HL-60 (cell line): ENCODE data around the gene ARID5B.

Source experiments
- DNase-seq, 2 experiments: peaks; one replicate each; pipeline ENCODE4 v3.0.0-alpha.2; 2010 to 2020; ENCODE audit warnings: low read depth in 1 of 2, low spot score in 1 of 2
- H3K27ac ChIP-seq: fragments of 250-450 bp; sonication (Bioruptor Pico); replicated peaks from 2 replicates; pipeline ENCODE4 v1.5.1; 2020; ENCODE audit warnings: mild to moderate bottlenecking, moderate library complexity
- H3K27me3 ChIP-seq: fragments of 250-450 bp; sonication (Bioruptor Pico); 2 replicates; pipeline ENCODE4 v1.5.1; 2021; ENCODE audit warnings: mild to moderate bottlenecking, moderate library complexity; ENCODE audit not compliant: insufficient read depth, poor library complexity, severe bottlenecking
- H3K4me3 ChIP-seq: replicated peaks from 2 replicates; pipeline ENCODE4 v1.5.1; 2011; ENCODE audit warnings: mild to moderate bottlenecking, control low read depth, low read length; ENCODE audit not compliant: insufficient read depth
- CTCF ChIP-seq: IDR thresholded peaks from one replicate; pipeline ENCODE4 v1.5.1; 2011; ENCODE audit warnings: low read length, control low read depth, inconsistent platforms; ENCODE audit not compliant: insufficient read depth
- GABPA ChIP-seq: IDR thresholded peaks from 2 replicates; pipeline ENCODE4 v1.6.1; 2012; ENCODE audit warnings: low read depth
- POLR2AphosphoS5 ChIP-seq: IDR thresholded peaks from 2 replicates; pipeline ENCODE4 v1.6.1; 2012; ENCODE audit warnings: low read depth
- REST ChIP-seq: IDR thresholded peaks from 2 replicates; pipeline ENCODE4 v1.6.1; 2012; ENCODE audit warnings: low read depth; ENCODE audit not compliant: insufficient replicate concordance
- SPI1 ChIP-seq: IDR thresholded peaks from 2 replicates; pipeline ENCODE4 v1.6.1; 2012; ENCODE audit warnings: low read depth, mild to moderate bottlenecking, borderline replicate concordance

ARID5B gene

GRCh38 chr10:61912981-61913380 lies 11.5 kb downstream of the ARID5B start:
- TF ChIP-seq POLR2AphosphoS5 (no peak), GABPA (no peak), REST (no peak), SPI1 (no peak), CTCF (no peak)
- H3K4me3 ChIP-seq = no peak overlapping the region
- H3K27me3 ChIP-seq = no peaks in the 10 kb centered on the region
- H3K27ac ChIP-seq = no peak overlapping the region
- DNase-seq = no peak

- H3K27me3 ChIP-seq = no peaks in the 10 kb centered on the region
- H3K27ac ChIP-seq = no peak overlapping the region
- H3K4me3 ChIP-seq = no peak overlapping the region
- no peak for TF ChIP-seq SPI1
- no peak for TF ChIP-seq GABPA
- TF ChIP-seq POLR2AphosphoS5 = no peak
- no peak for TF ChIP-seq REST
- TF ChIP-seq CTCF = no peak
- no peak for DNase-seq
Measured at GRCh38 chr10:61918140-61918539, 16.6 kb downstream of the ARID5B start.

GRCh38 chr10:61918989-61919388 lies 17.5 kb downstream of the ARID5B start:
- Histone ChIP-seq H3K27me3 (no peaks in the 10 kb centered on the region), H3K27ac (no peak overlapping the region), H3K4me3 (no peak overlapping the region)
- DNase-seq = no peak
- TF ChIP-seq REST (no peak), SPI1 (no peak), GABPA (no peak), POLR2AphosphoS5 (no peak)
